ENCODE results near the gene CADPS.

The CADPS gene

GRCh38 chr3:62368705-62369475 is 506.3 kb downstream of the CADPS start:
- no peak for DNase-seq

DNA sequence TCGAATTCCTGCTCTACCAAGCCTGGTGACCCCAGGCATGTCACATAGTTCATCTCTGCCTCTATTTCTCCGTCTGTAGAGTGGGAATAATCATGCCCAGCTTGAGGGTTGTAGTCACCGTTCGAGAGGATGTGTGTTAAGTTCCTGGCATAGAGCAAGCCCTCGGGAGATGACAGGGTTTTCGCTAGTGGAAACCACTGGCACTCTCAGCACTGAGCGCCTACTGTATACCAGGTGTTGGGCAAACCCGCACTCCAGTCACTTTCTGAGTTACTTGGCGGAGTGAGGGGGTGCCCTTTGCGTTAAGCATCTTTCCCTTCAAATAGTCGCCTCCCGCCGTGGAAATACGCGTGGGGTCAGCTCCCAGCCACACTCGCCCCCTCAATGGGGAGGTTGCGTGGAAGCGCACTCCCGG is 506.9 kb downstream of the CADPS start:
- DNase-seq, result no peak

DNA sequence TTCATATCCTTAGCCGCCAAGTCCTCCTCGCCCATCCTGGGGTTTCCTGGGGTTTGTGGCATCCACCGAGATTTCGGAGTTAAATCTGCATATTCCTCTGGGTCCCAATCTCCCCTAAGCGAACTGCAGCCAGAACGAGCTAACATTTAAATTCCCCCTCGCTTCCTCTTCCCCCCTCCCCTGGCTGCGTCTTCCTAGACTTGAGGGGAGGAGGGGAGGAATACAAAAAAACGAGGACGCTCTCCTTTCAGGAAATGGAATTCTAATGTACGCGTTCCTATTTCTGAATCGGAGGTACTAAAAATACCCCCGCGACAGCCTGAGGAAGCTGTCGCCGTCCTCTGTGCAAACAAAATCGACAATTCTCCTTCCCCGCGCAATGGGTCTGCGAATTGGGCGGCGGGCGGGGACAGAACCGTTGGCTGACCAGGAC is 507.4 kb downstream of the CADPS start:
- no peak for DNase-seq

DNA sequence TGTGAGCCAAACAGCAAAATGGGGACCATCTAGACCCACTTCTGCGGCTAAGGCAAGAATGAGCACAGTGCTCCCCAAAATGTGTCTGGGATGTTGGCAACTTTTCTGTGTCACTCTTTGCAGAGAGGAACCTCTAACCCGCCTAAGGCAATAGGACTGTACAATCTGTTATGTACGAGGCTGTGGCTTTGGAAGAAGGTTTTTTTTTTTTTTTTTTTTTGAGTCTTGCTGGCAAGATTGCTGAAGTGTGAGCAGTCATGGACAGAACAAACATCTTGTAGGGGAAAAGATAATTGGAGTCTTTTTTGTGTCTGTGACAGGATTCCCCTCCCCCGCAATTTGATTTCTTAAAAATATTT is 509.1 kb downstream of the CADPS start:
- DNase-seq, result no peak

- DNase-seq, result no peak
Observed at GRCh38 chr3:62365391-62366125, 509.7 kb downstream of the CADPS start.

DNA sequence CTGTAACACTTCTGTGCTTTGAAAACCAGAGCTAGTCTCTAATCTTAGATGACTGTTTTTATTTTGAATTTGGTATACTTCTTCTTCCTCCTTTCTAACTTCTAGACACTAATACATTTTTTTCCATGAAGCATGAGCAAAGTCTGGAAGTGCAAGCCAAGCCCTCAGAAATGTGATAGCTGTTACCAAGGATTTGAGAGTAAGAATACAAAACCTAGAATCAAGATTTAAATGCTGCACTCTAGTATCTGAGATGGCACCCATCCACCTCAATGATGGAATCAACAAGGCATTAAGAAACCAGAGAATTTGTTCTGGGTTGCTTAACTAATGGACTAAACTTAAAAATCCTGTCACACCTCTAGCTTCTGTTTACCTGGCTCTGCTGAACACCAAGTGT is 511.0 kb downstream of the CADPS start:
- DNase-seq, result no peak

DNA sequence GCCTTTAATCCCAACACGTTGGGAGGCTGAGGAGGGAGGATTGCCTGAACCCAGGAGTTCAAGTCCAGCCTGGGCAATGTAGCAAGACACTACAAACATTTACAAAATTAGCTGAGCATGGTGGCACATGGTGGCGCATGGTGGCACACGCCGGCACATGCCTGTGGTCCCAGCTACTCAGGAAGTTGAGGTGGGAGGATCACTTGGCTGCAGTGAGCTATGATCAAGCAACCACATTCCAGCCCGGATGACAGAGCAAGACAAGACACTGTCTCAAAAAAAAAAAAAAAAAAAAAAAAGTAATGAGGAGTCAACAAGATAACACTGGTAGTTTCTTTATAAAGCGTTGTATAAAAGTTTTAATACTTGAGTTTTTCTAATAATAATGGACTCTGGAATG is 511.9 kb downstream of the CADPS start:
- DNase-seq, result no peak

DNA sequence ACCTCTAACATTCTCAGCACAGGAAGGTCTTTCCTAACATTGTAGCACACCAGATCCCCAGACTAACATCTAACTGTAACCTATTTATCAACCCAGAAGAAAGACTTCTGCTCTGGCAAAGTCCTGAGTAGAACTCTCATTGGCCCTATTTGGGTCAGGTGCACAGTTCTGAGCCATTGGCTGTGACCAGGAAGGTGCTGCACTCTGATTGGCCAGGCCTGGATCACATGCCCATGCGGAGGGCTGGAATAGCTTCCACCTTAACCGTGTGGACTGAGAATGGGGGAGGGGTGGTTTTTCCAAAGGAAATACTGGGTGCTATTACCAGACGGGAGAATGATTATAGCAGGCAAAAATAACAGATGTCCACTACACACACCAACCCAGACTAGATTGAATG is 513.4 kb downstream of the CADPS start:
- no peak for DNase-seq

GRCh38 chr3:62361261-62361660 is 514.0 kb downstream of the CADPS start:
- no peak for DNase-seq

DNA sequence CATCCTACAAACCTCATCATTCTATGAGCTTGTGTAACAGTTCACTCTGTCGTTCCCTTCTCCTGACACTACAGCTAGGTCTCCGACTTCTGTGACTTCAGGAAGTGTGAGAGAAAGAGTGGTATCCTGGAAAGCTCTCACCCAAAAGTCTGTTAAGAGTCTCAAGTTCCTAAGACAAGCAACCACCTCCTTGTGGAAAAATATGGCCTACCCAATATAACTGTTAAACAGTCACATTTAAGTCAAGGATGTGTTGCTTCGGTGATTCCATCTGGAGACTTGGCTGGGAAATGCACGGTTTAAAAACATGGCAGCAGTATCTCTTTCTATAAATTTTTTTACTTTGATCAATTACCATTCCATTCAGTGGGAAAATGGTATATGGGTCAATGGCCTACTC is 515.7 kb downstream of the CADPS start:
- DNase-seq, result no peak

GRCh38 chr3:62356356-62356755 is 518.9 kb downstream of the CADPS start:
- DNase-seq, result no peak

- no peak for DNase-seq
Observed at GRCh38 chr3:62355703-62356102, 519.5 kb downstream of the CADPS start.
